Neural crest cell (in vitro differentiated cells): ENCODE results near the gene FYCO1. TPM values are rescaled to one million over a fixed set of nuclear protein-coding genes. Genes with fewer than 3 reads are reported as not detected.

ENCODE experiments used
- DNase-seq: peaks from one replicate; pipeline ENCODE4 v3.0.0; 2021; ENCODE audit warnings: low read depth, mixed read lengths, low spot score
- H3K27ac Mint-ChIP-seq: one replicate; pipeline ENCODE4 v1.8.0; 2021; ENCODE audit warnings: mild to moderate bottlenecking, mixed read lengths; ENCODE audit not compliant: unreplicated experiment
- H3K27me3 Mint-ChIP-seq: 2 replicates; pipeline ENCODE4 v1.8.0; 2021; ENCODE audit warnings: low read depth, mild to moderate bottlenecking, mixed read lengths
- H3K36me3 Mint-ChIP-seq: 2 replicates; pipeline ENCODE4 v1.8.0; 2021; ENCODE audit warnings: low read depth, mild to moderate bottlenecking, mixed read lengths
- H3K4me1 Mint-ChIP-seq: 2 replicates; pipeline ENCODE4 v1.8.0; 2021; ENCODE audit warnings: mixed read lengths
- H3K4me3 Mint-ChIP-seq: one replicate; pipeline ENCODE4 v1.8.0; 2021; ENCODE audit warnings: mild to moderate bottlenecking, mixed read lengths
- H3K9me3 Mint-ChIP-seq: 2 replicates; pipeline ENCODE4 v1.8.0; 2021; ENCODE audit warnings: mixed read lengths
- CTCF ChIP-seq: fragments of 200-600 bp; sonication (generic); conservative IDR thresholded peaks from 2 replicates; pipeline ENCODE4 v1.5.0; 2021; ENCODE audit warnings: antibody characterized with exemption, mild to moderate bottlenecking
- total RNA-seq: library from RNA; stranded (reverse); gene quantifications from 2 replicates; pipeline ENCODE4 v1.2.1, GENCODE V29; 2021

FYCO1 gene
- total RNA-seq, 1 donor from 2014 or later = 9.7 TPM

GRCh38 chr3:45894015-45894414 lies 101.6 kb downstream of the FYCO1 start:
- TF ChIP-seq CTCF = no peak
- no peaks in the 10 kb centered on the region for H3K27me3 Mint-ChIP-seq
- H3K36me3 Mint-ChIP-seq = no peaks in the 10 kb centered on the region
- H3K9me3 Mint-ChIP-seq = peaks cover 2% of the 10 kb centered on the region
- no peak overlapping the region for H3K27ac Mint-ChIP-seq
- H3K4me1 Mint-ChIP-seq = no peaks in the 10 kb centered on the region
- no peak for DNase-seq
- no peak overlapping the region for H3K4me3 Mint-ChIP-seq

GRCh38 chr3:45892161-45892560 lies 103.5 kb downstream of the FYCO1 start:
- Mint-ChIP-seq H3K36me3 (no peaks in the 10 kb centered on the region), H3K4me3 (no peak overlapping the region), H3K4me1 (no peaks in the 10 kb centered on the region), H3K27me3 (no peaks in the 10 kb centered on the region), H3K27ac (no peak overlapping the region), H3K9me3 (peaks cover 2% of the 10 kb centered on the region)
- DNase-seq = no peak
- no peak for TF ChIP-seq CTCF

GRCh38 chr3:45890405-45890804 lies 105.2 kb downstream of the FYCO1 start:
- no peak overlapping the region for H3K27ac Mint-ChIP-seq
- H3K27me3 Mint-ChIP-seq = no peaks in the 10 kb centered on the region
- no peaks in the 10 kb centered on the region for H3K36me3 Mint-ChIP-seq
- no peaks in the 10 kb centered on the region for H3K4me1 Mint-ChIP-seq
- no peak for DNase-seq
- H3K4me3 Mint-ChIP-seq = no peak overlapping the region
- TF ChIP-seq CTCF = no peak
- peaks cover 2% of the 10 kb centered on the region for H3K9me3 Mint-ChIP-seq

- Mint-ChIP-seq H3K27me3 (no peaks in the 10 kb centered on the region), H3K9me3 (peaks cover 2% of the 10 kb centered on the region), H3K4me3 (no peak overlapping the region), H3K36me3 (no peaks in the 10 kb centered on the region), H3K4me1 (no peaks in the 10 kb centered on the region), H3K27ac (no peak overlapping the region)
- no peak for TF ChIP-seq CTCF
- DNase-seq = no peak
Observed at GRCh38 chr3:45889337-45889736, 106.3 kb downstream of the FYCO1 start.

- no peak for DNase-seq
- no peaks in the 10 kb centered on the region for H3K27me3 Mint-ChIP-seq
- peaks cover 4% of the 10 kb centered on the region for H3K4me1 Mint-ChIP-seq
- H3K9me3 Mint-ChIP-seq = peaks cover 2% of the 10 kb centered on the region
- no peak for TF ChIP-seq CTCF
- no peaks in the 10 kb centered on the region for H3K36me3 Mint-ChIP-seq
- H3K4me3 Mint-ChIP-seq = no peak overlapping the region
- no peak overlapping the region for H3K27ac Mint-ChIP-seq
Observed at GRCh38 chr3:45887759-45888511, 107.7 kb downstream of the FYCO1 start.
